Measurements from ENCODE around the gene CDKN2C.
A peak's percentile ranks its signal among the peaks of the same experiment; 100 is the strongest.

The CDKN2C gene

DNA sequence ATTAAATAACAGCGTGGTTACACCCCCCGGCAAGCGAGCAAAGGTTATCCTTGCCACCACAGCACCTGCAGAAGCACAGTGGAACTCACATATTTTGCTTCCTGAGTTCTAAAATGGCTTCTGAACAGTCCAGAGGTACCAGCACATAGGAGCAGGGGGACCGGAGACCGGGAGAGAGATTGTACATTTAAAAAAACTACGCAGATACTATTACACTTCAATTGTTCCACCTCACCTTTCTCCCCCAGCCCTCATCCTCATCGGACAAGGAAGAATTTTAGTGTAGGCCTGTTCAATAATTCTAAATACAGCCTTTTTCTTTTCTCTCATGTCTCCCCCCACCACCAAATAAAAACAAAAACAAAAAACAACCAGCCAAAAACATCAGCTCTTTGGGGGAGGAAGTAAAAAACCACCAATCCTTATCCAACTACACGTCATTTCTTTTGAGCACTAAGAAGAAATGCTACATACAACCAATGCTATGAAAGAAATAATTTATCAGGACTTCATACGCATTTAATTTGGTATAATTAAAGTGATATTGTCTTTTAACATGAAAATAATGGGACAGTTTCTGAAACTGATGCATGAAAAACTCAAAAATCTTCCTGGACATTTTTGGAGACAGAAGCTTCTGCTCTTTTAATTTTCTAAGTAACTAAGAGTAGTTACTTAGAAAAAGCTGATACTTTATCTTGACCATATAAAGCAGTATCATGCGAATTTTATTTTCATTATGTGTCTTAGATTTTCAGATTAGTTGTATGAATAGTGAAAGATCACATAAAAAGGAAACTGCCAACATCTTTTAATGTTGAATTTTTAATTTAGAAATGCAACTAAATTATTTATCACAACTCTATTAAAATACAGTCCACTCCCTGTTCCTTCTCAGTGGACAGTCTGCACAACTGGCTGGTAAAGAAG is 9.1 kb downstream of the CDKN2C start:
- peak overlapping the region; percentile 81 for H3K27ac ChIP-seq
- TF ChIP-seq, protein P1, sequence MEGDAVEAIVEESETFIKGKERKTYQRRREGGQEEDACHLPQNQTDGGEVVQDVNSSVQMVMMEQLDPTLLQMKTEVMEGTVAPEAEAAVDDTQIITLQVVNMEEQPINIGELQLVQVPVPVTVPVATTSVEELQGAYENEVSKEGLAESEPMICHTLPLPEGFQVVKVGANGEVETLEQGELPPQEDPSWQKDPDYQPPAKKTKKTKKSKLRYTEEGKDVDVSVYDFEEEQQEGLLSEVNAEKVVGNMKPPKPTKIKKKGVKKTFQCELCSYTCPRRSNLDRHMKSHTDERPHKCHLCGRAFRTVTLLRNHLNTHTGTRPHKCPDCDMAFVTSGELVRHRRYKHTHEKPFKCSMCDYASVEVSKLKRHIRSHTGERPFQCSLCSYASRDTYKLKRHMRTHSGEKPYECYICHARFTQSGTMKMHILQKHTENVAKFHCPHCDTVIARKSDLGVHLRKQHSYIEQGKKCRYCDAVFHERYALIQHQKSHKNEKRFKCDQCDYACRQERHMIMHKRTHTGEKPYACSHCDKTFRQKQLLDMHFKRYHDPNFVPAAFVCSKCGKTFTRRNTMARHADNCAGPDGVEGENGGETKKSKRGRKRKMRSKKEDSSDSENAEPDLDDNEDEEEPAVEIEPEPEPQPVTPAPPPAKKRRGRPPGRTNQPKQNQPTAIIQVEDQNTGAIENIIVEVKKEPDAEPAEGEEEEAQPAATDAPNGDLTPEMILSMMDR (conservative IDR thresholded peaks at IDR 0.05) = no peak

DNA sequence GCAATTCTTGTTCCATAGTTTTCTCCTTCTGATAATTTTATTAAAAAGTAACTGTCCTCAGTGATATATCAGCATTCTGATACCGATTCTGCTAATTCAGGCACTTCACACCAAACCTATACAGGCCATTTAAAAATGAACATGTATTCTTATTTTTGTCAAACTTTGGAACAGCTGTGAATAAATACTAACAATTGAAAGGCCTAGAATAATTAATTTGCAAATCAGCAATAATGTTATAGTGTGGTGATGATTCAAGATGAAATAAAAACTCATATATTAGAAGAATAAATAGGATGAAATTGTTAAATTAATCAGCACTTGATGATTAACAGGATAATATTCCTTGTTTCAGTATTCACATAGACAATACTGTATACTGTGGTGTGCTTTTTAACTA is 9.9 kb downstream of the CDKN2C start:
- no peak overlapping the region for H3K27ac ChIP-seq
- TF ChIP-seq, protein P1 (conservative IDR thresholded peaks at IDR 0.05) = no peak

DNA sequence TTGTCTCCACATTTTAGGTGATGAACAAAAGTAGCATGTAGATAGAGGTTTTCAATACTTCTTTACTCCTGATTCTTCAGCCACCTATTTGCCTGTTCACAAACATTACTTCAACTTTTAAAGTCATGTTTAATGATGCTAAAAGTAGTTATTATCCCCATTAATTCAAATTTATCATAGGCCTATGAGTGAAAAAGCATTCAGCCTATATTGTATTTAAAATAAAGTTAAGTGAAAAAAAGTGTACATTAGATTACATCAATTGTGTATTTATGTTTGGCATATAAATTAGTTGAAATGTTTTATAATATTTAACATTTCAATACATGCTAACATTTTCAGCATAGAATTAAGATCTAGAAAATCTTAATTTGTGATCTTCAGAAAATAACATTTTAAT is 10.5 kb downstream of the CDKN2C start:
- TF ChIP-seq, protein P1 (conservative IDR thresholded peaks at IDR 0.05) = no peak
- no peak overlapping the region for H3K27ac ChIP-seq

DNA sequence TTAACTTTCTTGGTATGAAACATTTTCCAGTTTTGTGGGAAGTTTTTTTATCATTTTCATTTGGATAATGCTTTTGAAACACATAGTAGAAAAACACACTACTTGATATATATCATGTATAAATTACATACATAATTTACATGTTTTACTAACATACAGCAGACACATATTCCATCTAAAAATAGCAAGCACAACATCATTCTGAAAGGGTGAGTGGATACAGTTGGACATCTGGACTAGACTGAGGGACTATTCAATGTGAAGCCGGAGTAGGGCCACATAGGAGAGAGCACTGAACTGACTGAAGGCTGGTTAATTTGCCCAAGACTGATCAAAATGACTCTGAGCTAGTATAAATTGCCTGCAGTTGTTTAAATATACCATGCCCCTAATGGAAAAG is 11.7 kb downstream of the CDKN2C start:
- H3K27ac ChIP-seq = no peak overlapping the region
- TF ChIP-seq, protein P1 (conservative IDR thresholded peaks at IDR 0.05) = no peak

DNA sequence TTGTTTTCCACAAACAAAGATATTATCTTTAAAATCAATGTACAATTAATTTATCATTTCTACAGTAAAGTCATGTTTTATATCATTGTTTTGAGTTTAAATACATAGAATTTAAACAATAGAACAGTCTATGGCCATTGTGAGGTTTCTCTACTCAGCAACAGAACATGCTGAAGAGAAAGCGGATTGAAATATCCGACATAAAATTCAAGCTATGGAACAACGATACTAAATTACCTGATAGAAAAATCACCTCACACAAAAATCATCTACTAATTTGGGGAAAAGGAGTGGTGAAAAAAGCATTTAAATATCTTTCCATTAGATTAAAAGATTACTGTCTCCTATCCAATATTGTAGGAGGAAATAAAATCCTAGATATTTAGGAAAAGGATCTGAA is 12.6 kb downstream of the CDKN2C start:
- H3K27ac ChIP-seq = no peak overlapping the region
- TF ChIP-seq, protein P1 (conservative IDR thresholded peaks at IDR 0.05) = no peak

DNA sequence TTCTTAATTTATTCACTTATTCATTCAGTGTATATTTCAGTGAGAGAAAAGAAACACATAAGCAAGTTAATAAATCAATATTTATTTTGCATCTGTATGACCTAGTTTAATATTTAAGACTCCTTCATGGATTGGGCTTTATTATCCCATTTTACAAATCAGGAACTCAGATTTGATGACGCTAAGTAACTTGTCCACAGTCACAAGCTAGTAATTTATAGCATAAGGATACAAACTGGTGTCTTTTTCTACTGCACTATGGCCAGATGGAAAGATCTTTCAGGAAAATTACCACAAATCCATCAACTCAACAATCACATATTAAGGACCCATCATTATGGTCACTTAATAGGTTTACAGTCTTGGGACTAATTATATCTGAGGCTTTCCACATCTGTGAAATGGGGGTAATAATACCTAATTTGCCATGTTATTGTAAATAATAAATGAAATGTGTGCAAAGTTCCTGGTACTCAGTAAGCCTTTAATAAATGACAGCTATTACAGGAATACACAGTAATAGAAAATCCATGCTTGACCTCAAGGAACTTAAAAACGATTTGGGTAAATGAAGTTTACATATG is 13.3 kb downstream of the CDKN2C start:
- H3K27ac ChIP-seq = no peak overlapping the region
- TF ChIP-seq, protein P1 (conservative IDR thresholded peaks at IDR 0.05) = no peak

DNA sequence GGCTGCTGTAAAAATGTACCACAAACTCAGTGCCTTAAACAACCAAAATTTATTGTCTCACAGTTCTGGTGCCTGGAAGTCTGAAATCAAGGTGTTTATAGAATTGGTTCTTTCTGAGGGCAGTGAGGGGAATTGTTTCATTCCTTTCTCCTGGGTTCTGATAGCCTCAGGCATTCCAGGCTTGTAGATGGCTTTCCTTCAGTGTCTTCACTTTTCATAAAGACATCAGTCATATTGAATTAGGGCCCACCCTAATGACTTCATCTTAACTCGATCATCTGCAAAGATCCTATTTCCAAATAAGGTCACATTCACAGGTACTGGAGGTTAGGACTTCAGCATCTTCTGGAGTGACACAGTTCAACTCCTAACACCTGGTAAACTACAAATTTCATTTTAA is 15.0 kb downstream of the CDKN2C start:
- no peak overlapping the region for H3K27ac ChIP-seq
- TF ChIP-seq, protein P1 (conservative IDR thresholded peaks at IDR 0.05) = no peak
